Effector memory CD8-positive, alpha-beta T cell (primary cell): ENCODE measurements around the gene HNRNPA3.
"Not testable (repeated sequence)": the region's sequence is repeated elsewhere in the genome, so short reads cannot be mapped to it uniquely, and the experiment has no call there.

Source experiments
- ATAC-seq: fragments of 150-1000 bp; cut with Tn5 transposase; replicated peaks from 2 replicates; pipeline ENCODE4 v1.10.0; 2021; ENCODE audit warnings: mild to moderate bottlenecking, moderate library complexity
- DNase-seq, 3 experiments: peaks; one replicate each; pipeline ENCODE4 v3.0.0; 2021
- H3K27ac Mint-ChIP-seq, 2 donors: one replicate each; pipeline ENCODE4 v1.8.0; 2022; ENCODE audit warnings: mild to moderate bottlenecking in 2 of 2, mixed read lengths in 2 of 2, moderate library complexity in 2 of 2
- H3K27me3 Mint-ChIP-seq, 2 donors: one replicate each; pipeline ENCODE4 v1.8.0; 2022; ENCODE audit warnings: mixed read lengths in 2 of 2
- H3K36me3 Mint-ChIP-seq: one replicate; pipeline ENCODE4 v1.8.0; 2022; ENCODE audit warnings: mild to moderate bottlenecking, moderate library complexity, mixed read lengths; ENCODE audit not compliant: insufficient read depth
- H3K4me1 Mint-ChIP-seq, 2 donors: one replicate each; pipeline ENCODE4 v1.8.0; 2022; ENCODE audit warnings: low read depth in 2 of 2, mixed read lengths in 2 of 2
- H3K4me3 Mint-ChIP-seq, 2 donors: one replicate each; pipeline ENCODE4 v1.8.0; 2022; ENCODE audit warnings: mild to moderate bottlenecking in 2 of 2, mixed read lengths in 2 of 2, moderate library complexity in 2 of 2
- H3K9me3 Mint-ChIP-seq, 2 donors: one replicate each; pipeline ENCODE4 v1.8.0; 2022; ENCODE audit warnings: mixed read lengths in 2 of 2

HNRNPA3 gene

DNA sequence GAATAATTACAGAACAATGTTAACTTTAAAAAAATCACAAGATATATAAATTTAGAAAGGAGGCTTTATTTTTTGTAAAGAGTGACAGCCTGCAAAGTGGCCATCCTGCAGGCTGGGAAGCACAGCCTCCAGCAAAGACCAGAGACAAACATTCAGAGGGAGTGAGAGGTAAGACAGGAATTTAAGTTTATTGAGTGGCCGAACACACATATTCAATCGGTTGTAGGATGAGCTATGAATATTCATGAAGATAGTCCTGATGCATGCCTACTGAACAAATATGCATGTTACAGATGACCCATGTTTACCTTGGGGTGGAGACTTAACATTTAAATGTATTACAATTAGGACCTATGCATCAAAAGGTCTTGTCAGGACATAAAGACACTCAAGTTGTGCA is 33.4 kb upstream of the HNRNPA3 start:
- Mint-ChIP-seq H3K27me3 (peaks cover 5 to 20% of the 10 kb centered on the region in 2 donors), H3K4me1 (peaks cover 5 to 6% of the 10 kb centered on the region in 2 donors), H3K9me3 (no peaks in the 10 kb centered on the region), H3K27ac (no peak overlapping the region), H3K36me3 (no peaks in the 10 kb centered on the region), H3K4me3 (no peak overlapping the region)
- DNase-seq (no peak), ATAC-seq (no peak)

DNA sequence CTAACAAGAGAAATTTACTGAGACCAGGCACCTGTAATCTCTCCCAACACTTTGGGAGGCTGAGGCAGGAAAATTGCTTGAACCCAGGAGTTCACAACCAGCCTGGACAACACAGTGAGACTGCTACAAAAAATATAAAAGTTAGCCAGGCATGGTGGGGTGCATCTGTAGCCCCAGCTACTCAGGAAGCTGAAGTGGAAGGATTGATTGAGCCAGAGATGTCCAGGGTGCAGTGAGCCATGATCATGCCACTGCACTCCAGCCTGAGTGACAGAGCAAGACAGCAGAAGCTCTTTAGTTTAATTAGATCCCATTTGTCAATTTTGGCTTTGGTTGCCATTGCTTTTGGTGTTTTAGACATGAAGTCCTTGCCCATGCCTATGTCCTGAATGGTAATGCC is 32.9 kb upstream of the HNRNPA3 start:
- DNase-seq, H3K27ac Mint-ChIP-seq, ATAC-seq, H3K9me3 Mint-ChIP-seq, H3K4me3 Mint-ChIP-seq, H3K4me1 Mint-ChIP-seq, H3K36me3 Mint-ChIP-seq: not testable (repeated sequence)
- peaks cover 5 to 15% of the 10 kb centered on the region in 2 donors for H3K27me3 Mint-ChIP-seq

DNA sequence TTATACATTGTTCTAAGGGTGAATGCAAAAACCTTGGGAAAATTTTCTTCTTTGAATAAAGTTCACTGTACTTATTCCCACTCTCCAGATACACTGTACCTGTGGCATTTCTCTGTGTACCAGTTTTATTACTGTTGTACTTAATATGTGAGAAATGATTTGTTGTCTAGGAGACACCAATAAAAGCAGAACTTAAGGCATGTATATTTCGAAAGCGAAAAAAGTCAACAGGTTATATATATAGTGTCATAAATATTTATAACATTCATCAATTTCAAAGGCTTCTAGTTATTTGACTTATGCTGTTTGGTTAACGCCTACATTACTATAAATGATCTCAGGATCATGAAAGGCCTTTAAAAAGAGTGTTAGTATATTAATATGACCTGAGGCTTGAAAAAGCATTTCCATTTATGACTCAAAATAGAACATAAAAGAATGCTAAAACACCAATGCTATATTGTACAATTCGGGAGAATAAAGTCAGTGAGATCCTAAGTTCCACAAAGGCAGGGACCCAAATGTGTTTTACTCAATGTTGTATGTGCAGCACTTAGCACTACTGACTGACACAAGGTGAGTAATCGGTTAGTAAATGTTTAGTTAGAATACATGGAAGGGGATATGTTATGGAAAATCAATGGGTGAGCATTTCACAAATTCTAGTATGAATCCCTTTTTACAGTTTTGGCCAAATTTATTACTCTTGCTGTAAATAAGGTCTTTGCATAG is 32.2 kb upstream of the HNRNPA3 start:
- H3K27me3 Mint-ChIP-seq: peaks cover 5 to 8% of the 10 kb centered on the region in 2 donors
- H3K27ac Mint-ChIP-seq: no peak overlapping the region
- no peaks in the 10 kb centered on the region for H3K36me3 Mint-ChIP-seq
- H3K9me3 Mint-ChIP-seq: no peaks in the 10 kb centered on the region
- peaks cover 4 to 5% of the 10 kb centered on the region in 2 donors for H3K4me1 Mint-ChIP-seq
- H3K4me3 Mint-ChIP-seq: no peak overlapping the region
- DNase-seq: no peak
- no peak for ATAC-seq

GRCh38 chr2:177183860-177184259 is 28.7 kb upstream of the HNRNPA3 start:
- no peak for ATAC-seq
- Mint-ChIP-seq H3K36me3 (no peaks in the 10 kb centered on the region), H3K27me3 (peaks cover 0 to 5% of the 10 kb centered on the region in 2 donors)

DNA sequence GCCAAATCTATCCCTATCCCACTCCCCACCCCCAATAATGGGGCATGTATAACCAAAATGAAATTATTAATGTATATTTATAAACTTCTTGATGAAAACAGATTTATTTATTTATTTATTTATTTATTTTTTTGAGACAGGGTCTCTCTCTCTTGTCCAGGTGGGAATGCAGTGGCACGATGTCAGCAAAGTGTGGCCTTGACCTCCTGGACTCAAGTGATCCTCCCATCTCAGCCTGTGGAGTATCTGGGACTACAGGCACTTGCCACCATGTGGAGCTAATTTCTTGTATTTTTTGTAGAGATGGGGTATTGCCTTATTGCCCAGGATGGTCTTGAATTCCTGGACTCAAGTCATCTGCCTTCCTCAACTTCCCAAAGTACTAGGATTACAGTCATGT is 28.0 kb upstream of the HNRNPA3 start:
- ATAC-seq (no peak), DNase-seq (no peak)
- no peaks in the 10 kb centered on the region for H3K4me1 Mint-ChIP-seq
- peaks cover 0 to 5% of the 10 kb centered on the region in 2 donors for H3K27me3 Mint-ChIP-seq
- H3K27ac Mint-ChIP-seq: no peak overlapping the region
- H3K9me3 Mint-ChIP-seq: no peaks in the 10 kb centered on the region
- H3K36me3 Mint-ChIP-seq: no peaks in the 10 kb centered on the region
- H3K4me3 Mint-ChIP-seq: no peak overlapping the region

More at GRCh38 chr2:177183860-177184259, 28.7 kb upstream of the HNRNPA3 start:
- H3K27ac Mint-ChIP-seq: no peak overlapping the region
- no peaks in the 10 kb centered on the region for H3K9me3 Mint-ChIP-seq
- no peak for DNase-seq
- H3K4me3 Mint-ChIP-seq: no peak overlapping the region
- no peaks in the 10 kb centered on the region for H3K4me1 Mint-ChIP-seq

- not testable (repeated sequence) for H3K27me3 Mint-ChIP-seq, ATAC-seq, H3K4me3 Mint-ChIP-seq, H3K36me3 Mint-ChIP-seq, H3K4me1 Mint-ChIP-seq, H3K27ac Mint-ChIP-seq, H3K9me3 Mint-ChIP-seq, DNase-seq
These were observed 26.6 kb upstream of the HNRNPA3 start for GRCh38 chr2:177186038-177186437.

DNA sequence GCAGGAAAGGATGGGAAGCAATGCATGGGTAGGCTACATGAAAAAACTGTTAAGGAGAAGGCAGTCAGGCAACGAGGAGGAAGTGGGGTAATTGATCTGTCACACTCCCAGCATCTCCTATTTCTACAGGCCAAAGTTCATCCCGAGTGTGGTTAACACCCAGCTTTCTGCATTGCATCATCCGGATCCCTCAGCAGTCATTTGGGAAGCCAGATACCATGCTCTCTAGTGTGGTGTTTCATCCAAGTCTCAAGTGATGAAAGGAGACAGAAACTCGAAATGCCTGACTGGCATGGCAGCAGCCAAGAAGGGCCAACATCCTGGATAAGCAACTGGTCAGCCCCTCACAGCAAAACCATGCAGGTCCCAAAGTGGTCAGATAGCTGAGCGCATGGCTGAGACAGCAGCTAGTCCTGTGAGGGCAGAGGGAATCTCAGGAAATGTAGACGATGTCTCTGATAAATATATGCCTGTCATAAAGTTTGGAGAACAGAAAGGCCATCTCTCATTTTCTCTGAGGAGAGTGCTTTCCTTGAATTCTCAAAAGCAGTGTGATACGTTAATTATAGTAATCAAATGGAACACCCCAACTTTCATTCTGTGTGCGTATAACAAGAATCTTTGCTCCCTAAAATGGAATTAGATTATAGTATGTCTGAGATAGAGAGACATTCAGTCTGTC is 24.8 kb upstream of the HNRNPA3 start:
- Mint-ChIP-seq H3K36me3 (no peaks in the 10 kb centered on the region), H3K27me3 (no peaks in the 10 kb centered on the region), H3K4me3 (no peak overlapping the region), H3K27ac (no peak overlapping the region), H3K4me1 (no peaks in the 10 kb centered on the region), H3K9me3 (no peaks in the 10 kb centered on the region)
- ATAC-seq (no peak), DNase-seq (no peak)

GRCh38 chr2:177188482-177189469 is 23.8 kb upstream of the HNRNPA3 start:
- H3K9me3 Mint-ChIP-seq: no peaks in the 10 kb centered on the region
- no peaks in the 10 kb centered on the region for H3K36me3 Mint-ChIP-seq
- H3K27me3 Mint-ChIP-seq: no peaks in the 10 kb centered on the region
- H3K4me1 Mint-ChIP-seq: no peaks in the 10 kb centered on the region
- H3K4me3 Mint-ChIP-seq: no peak overlapping the region
- DNase-seq: no peak
- no peak for ATAC-seq
- H3K27ac Mint-ChIP-seq: no peak overlapping the region

DNA sequence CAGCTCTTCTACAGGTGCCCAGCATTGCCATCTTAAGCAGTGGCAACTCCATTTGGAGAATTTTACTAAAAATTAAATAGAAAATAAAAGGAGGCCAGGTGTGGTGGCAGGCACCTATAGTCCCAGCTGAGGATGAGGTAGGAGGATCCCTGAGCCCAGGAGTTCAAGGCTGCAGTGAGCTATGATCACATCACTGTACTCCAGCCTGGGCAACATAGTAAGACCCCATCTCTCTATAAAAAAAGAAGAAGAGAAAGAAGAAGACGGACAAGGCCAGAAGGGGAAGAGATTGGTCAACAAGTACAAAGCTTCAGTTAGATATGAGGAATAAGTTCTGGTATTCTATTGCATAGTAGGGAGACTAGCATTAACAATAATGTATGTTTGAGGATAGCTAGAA is 21.7 kb upstream of the HNRNPA3 start:
- no peak for ATAC-seq
- H3K27ac Mint-ChIP-seq: no peak overlapping the region

DNA sequence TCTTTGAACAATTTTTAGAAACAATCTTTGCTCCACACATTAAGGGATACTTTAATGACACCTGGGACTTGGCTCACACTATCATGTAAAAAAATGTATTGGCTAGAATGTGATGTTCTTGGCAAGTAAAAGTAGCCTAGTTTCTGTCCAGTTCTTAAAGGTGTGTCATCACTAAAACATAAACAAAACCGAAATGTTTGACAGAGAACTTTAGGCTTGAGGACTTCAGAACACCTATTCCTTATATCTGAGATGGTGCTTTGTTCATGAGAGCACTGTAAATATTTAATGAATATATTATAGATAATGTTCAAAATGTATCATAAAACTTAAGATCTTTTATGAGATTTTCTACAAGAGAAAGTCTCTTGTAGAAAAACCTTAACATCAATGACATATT is 19.8 kb upstream of the HNRNPA3 start:
- ATAC-seq (no peak), DNase-seq (no peak)
- H3K4me3 Mint-ChIP-seq: no peak overlapping the region
- H3K9me3 Mint-ChIP-seq: no peaks in the 10 kb centered on the region
- H3K27me3 Mint-ChIP-seq: no peaks in the 10 kb centered on the region
- H3K4me1 Mint-ChIP-seq: no peaks in the 10 kb centered on the region
- H3K27ac Mint-ChIP-seq: no peak overlapping the region
- H3K36me3 Mint-ChIP-seq: no peaks in the 10 kb centered on the region

More for the DNA sequence above, 21.7 kb upstream of the HNRNPA3 start:
- H3K4me1 Mint-ChIP-seq: no peaks in the 10 kb centered on the region
- no peak overlapping the region for H3K4me3 Mint-ChIP-seq
- H3K9me3 Mint-ChIP-seq: no peaks in the 10 kb centered on the region
- DNase-seq: no peak
- H3K27me3 Mint-ChIP-seq: no peaks in the 10 kb centered on the region
- no peaks in the 10 kb centered on the region for H3K36me3 Mint-ChIP-seq

- Mint-ChIP-seq H3K9me3 (no peaks in the 10 kb centered on the region), H3K27me3 (no peaks in the 10 kb centered on the region), H3K4me3 (no peak overlapping the region), H3K36me3 (no peaks in the 10 kb centered on the region), H3K27ac (no peak overlapping the region), H3K4me1 (no peaks in the 10 kb centered on the region)
- DNase-seq (no peak), ATAC-seq (no peak)
These were observed 19.4 kb upstream of the HNRNPA3 start for GRCh38 chr2:177193240-177193639.

DNA sequence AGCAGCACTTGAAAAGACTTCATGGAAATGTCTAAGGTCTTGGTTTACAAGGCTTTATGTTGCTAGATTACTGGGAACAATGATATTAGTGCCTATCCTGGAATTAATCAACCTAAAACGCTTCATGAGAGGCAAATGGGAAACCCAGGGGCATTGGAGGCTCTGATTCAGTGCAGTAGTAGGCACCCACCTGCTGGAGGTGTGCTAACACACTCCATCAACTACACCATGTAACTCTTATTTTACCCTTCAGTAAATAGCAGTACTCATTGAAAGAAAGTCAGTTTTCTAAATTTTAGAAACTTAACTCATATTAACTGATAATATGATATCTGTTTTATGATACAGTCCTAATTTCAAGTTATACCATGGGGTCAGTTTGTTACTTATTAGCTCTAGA is 17.4 kb upstream of the HNRNPA3 start:
- Mint-ChIP-seq H3K27me3 (no peaks in the 10 kb centered on the region), H3K36me3 (no peaks in the 10 kb centered on the region), H3K4me3 (no peak overlapping the region), H3K27ac (no peak overlapping the region), H3K4me1 (no peaks in the 10 kb centered on the region), H3K9me3 (no peaks in the 10 kb centered on the region)
- ATAC-seq (peak; percentile 53), DNase-seq (no peak)

DNA sequence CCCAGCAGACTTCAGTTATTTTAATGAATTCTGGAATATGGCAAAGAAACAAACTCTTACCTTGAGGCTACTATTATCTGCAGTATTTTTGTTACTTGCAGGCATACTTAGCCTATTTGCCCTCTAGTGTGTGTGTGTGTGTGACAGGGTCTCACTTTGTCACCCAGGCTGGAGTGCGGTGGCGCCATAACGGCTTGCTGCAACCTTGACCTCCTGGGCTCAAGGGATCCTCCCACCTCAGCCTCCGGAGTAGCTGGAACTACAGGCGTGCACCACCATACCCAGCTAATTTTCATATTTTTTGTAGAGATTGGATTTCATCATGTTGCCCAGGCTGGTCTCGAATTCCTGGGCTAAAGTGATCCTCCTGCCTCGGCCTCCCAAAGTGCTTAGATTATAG is 12.2 kb upstream of the HNRNPA3 start:
- H3K27ac Mint-ChIP-seq, H3K4me1 Mint-ChIP-seq, H3K36me3 Mint-ChIP-seq, ATAC-seq, H3K27me3 Mint-ChIP-seq, DNase-seq, H3K4me3 Mint-ChIP-seq, H3K9me3 Mint-ChIP-seq: not testable (repeated sequence)
